GM20000 (cell line): ENCODE measurements around the gene ARID2.

Experiments
- DNase-seq: peaks from one replicate; pipeline ENCODE4 v3.0.0; 2012; ENCODE audit warnings: low spot score
- CTCF ChIP-seq: IDR thresholded peaks from 2 replicates; pipeline ENCODE4 v1.5.1; 2012; ENCODE audit warnings: mild to moderate bottlenecking, control low read depth; ENCODE audit errors: extremely low read depth, missing control alignments

ARID2 gene

GRCh38 chr12:45915405-45915804 is 185.9 kb downstream of the ARID2 start:
- no peak for DNase-seq

GRCh38 chr12:45918818-45919217 is 189.3 kb downstream of the ARID2 start:
- DNase-seq: no peak
- no peak for TF ChIP-seq CTCF

More at GRCh38 chr12:45915405-45915804, 185.9 kb downstream of the ARID2 start:
- no peak for TF ChIP-seq CTCF

GRCh38 chr12:45928309-45928708 is 198.8 kb downstream of the ARID2 start:
- TF ChIP-seq CTCF: no peak
- no peak for DNase-seq

GRCh38 chr12:45930369-45930768 is 200.9 kb downstream of the ARID2 start:
- TF ChIP-seq CTCF: no peak
- DNase-seq: no peak

GRCh38 chr12:45933504-45933903 is 204.0 kb downstream of the ARID2 start:
- no peak for DNase-seq

GRCh38 chr12:45934956-45935355 is 205.4 kb downstream of the ARID2 start:
- TF ChIP-seq CTCF: no peak
- no peak for DNase-seq

More at GRCh38 chr12:45933504-45933903, 204.0 kb downstream of the ARID2 start:
- no peak for TF ChIP-seq CTCF

- no peak for DNase-seq
- TF ChIP-seq CTCF: no peak
Observed at GRCh38 chr12:45938566-45938965, 209.1 kb downstream of the ARID2 start.
